NCI-H1092 (cell line): ENCODE measurements around the gene PTGDS.
"Not testable (repeated sequence)": the region's sequence is repeated elsewhere in the genome, so short reads cannot be mapped to it uniquely, and the experiment has no call there.

Experiments
- DNase-seq: peaks from one replicate; lab custom pipeline; 2025; lab: John Stamatoyannopoulos, UW

The PTGDS gene

DNA sequence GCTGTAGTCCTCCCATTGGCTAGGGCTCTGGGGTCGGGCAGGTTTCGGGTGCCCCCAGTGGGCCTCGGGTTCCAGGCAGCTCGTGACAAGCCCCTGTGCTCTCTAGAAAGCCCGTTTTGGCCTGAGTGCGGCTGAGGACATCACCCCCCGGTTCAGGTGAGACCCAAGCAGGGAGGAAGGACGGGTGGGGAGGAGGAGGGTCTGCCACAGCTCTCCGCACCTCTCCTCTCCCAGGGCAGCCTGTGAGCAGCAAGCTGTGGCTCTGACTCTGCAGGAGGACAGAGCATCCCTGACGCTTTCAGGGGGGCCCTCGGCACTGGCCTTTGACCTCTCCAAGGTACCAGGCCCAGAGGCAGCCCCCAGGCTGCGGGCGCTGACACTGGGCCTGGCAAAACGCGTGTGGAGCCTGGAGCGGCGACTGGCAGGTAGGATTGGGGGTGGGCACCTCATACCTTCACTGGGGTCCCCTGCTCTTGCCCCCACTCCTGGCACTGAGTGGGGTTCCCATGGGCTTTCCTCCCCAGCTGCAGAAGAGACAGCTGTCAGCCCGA lies 15.6 kb downstream of the PTGDS start:
- no peak for DNase-seq

DNA sequence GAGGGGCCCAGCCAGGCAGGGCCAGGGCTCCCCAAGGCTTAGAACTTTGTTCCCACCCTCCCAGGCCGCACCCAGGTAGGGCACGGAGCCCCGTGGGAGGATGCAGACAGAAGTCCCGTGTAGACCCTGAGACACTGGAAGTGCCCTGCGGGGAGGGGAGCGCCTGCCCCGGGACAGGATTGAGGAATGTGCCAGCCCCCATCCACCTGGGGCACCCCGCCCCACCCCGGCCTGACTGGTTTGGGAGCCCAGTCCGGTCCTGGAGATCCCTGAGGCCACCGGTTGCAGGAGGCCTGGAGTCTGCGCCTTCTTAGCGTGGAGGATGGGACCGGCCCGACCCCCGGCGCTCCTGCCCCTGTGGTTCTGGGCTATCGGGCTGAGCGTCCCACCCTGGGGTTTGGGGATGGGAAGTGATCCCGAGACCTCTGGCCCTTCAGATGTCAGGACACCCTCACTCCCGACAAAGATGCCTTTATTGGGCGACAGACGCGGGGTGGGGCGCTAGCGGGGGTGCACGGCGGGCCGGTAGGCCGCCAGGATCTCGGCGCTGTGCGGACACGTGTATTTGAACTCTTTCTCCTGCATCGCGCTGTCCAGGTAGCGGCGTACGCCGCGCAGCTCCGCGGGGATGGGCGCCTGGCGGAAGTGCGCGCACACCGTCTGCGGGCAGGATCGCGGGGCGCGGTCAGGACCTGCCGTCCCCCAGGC lies 17.0 kb downstream of the PTGDS start:
- DNase-seq, result no peak

DNA sequence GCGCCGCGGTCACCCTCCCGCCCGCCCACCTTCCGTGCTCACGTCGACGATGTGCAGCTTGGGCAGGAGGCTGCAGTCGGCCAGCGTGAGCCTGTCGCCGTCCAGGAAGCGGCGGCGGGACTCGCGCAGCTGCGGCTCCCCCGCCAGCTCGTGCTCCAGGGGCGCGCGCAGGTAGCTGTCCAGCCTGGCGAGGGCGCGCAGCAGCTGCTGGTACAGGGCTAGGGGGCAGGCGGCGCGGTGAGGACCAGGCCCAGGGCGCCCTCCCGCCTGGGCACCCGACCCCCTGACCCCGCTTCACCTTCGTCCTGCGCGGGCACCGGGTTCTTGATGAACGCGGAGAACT lies 17.6 kb downstream of the PTGDS start:
- DNase-seq, result no peak

DNA sequence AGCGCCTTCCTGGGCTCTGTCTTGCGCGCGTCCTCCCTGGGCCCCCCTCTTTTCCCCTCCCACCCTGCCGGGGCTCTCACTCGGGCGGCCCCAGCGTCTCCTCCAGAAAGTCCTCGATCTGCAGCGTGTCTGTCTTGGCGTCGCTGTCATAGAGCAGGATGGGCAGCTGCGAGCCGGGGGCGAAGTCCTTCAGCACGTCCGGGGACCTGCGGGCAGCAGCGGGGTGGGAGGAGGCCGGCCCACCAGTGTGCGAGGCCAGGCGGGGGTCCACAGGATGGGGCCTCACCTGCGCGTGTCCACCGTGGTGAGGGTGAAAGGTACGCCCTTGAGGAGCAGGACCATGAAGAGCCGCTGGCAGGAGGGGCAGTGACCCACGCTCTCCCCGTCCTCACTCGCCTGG lies 18.1 kb downstream of the PTGDS start:
- DNase-seq, result no peak

DNA sequence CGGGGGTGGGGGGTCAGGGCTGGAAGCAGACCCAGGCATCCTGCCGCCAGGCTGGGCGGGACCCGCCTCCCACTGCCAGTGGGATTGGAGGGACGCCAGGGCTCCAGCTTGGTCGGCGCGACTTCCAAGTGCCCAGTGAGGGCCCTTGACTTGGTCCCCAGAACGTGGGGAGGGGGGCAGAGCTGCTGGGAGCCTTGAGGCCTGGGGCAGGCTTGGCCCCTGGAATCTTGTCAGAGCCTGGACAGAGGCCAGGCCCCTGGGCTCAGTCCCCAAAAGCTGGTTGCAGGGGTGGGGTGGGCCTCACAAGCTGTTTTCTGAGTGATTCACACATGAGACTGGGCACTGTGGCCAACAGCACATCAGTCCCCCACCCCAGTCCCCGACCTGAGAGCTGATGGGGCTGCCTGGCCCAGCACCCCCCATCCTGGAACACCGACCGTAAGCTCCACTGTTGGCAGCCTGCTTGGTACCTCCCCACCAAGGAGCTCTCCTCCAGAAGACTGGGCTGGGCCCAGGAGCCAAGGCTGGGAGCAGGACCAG lies 18.5 kb downstream of the PTGDS start:
- DNase-seq, result peak; percentile 23

DNA sequence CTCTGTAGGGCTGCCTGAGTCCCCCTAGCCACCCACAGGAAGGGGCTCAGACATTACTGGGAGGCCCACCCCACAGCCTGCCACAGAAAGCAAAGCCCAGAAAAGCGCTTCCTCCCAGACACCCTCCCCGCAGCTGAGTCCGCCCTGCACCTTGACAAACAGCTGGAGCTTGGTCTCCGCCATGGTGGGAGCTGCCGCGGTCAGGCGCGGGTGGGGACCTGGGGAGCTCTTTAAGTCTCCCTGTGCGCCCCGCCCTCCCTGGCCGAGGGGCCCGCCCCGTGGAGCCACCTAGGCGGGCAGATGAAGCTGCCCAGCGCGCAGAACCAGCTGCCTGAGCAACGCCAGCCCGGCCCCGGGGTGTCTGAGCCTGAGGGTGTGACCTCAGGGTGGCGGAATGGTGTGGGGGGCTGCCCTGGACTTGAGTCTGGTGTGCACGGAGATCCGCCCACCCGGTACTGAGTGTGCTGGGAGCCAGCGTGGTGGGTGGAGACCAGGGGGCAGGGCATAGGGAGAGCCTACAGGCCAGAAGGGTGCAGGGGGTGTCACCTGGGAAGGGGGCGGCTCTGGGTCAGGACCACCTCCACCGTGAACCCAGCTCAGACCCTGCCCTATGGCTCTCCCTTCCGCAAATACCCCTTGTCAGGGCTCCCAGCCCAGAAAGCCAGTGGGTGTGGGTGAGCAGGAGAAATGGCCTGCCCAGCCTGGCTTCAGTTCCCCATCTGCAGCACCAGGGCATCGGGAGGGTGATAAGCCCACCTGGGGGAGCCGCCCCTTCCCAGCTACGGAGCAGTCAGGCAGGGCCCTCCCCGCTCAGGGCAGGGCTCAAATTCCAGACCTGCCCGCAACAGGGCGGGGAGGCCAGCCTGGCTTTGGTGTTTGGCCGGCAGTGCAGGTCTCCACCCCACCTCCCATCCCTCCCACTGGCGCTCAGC lies 19.3 kb downstream of the PTGDS start, which contains the start of gene CLIC3:
TSS of gene CLIC3 (minus strand) at position 208 of the 932 bp plus-strand sequence. CDS start at position 183, 25 bp downstream.
- DNase-seq, result no peak

DNA sequence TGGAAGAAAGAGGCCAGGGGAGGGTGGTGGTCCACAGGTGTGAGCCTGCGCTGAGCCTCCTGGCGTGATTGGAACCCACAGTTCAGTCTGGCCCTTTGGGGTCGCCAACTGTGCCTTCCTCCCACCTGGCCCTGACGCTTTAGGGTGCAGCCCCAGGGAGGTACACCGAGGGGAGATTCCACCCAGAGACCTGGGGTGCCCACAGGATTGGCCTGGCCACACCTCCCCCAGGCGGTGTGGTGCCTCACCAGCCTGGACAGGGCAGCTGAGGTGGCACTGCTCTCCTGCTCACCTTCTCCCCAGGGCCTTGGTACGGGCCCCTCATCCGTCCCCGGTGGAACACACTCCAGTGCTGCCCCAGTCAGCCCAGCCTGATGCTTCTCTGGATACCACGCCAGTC lies 20.1 kb downstream of the PTGDS start:
- no peak for DNase-seq

DNA sequence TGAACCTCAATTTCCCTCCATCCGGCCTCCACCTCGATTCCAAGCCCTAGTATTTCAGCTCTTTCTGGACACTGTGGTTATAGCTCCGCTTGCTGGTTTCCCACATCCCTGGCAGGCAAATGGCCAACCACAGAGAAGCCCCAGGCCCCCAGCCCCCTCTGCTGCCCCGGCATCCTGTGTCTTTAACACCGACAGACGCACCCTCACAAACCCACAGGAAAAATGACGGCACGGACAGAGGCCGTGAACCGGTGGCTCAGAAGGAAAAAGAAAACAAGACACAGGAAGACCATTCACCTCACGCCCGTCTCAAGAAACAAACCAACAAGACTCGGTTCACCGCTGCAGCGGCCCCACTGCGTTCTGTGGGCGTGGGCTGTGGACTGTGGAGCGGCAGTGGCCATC lies 20.5 kb downstream of the PTGDS start:
- DNase-seq, result no peak

DNA sequence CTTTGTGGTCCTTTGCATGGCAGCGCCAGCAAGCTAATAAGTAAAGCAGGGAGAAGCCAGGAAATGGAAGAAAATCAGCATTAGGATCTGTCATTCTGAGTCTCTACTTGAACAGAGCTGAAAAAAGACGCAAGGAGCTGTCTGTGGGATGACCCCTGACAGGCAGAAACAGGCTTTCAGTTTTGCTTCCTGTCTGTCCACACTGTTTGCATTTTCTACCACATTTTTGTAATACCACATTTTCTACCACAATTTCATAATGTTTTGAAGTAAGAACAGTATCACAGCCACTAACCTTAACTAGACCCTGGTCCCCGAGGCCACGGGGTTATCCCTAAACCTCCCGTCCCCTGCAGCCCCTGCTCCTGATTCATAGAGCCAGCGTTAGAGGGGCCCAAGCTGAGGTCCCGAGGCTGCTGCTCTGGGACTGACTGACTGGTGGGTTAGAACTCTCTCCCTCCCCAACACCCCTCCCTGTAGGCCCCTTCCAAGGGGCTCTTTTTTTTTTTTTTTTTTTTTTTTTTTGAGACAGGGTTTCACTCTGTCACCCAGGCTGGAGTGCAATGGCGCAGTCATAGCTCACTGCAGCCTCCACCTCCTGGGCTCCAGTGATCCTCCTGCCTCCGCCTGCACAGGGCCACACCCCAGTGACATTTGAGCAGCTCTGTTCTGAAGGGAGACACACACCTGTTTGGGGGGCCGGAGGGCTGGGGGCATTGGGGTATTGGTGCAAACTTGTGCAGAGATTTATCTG lies 23.1 kb downstream of the PTGDS start:
- no peak for DNase-seq

DNA sequence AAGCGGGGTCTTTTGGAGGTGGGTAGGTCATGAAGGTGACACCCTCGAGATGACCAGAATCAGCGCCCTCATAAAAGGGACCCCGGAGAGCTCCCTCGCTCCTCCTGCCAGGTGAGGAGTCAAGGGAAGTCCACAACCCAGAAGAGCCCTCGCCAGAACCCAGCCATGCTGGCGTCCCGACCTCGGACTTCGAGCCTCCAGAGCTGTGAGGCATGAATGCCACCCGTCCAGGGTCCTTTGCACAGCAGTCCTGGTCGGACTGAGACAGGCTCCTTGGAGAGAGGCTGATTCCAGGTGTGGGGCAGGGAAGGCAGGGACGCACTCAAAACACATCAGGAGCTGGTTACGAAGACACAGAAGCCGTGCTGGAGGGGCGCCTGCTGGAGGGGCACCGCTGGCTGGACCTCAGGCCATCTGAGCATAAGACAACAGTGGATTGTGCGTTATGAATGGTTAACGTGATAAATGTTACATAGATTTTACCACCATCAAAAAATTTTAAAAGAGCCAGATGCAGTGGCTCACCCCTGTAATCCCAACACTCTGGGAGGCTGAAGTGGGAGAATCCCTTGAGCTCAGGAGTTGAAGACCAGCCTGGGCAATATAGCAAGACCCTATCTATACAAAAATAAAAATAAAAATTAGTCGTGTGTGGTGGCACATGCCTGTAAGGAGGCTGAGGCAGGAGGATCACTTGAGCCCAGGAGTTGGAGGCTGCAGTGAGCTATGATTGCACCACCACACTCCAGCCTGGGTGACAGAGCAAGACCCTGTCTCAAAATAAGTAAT lies 24.7 kb downstream of the PTGDS start:
- DNase-seq, result no peak

DNA sequence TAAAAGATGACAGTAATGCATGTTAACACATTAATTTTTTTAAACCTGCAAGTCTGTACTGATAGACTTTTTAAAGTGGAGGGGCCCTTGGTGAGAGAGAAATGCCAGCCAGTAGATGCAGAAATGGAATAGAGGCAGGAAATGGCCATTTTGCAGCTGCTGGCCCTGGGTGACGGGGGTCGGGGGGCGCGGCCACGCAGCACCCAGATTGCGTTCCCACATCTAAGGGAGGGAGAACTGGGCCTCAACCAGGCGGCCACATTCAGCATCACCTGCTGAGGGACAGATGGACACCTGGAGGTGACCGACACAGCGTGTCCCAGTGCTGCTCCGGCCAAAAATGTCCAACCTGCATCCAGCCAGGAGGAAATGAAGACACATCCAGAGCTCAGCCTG lies 25.3 kb downstream of the PTGDS start:
- no peak for DNase-seq

DNA sequence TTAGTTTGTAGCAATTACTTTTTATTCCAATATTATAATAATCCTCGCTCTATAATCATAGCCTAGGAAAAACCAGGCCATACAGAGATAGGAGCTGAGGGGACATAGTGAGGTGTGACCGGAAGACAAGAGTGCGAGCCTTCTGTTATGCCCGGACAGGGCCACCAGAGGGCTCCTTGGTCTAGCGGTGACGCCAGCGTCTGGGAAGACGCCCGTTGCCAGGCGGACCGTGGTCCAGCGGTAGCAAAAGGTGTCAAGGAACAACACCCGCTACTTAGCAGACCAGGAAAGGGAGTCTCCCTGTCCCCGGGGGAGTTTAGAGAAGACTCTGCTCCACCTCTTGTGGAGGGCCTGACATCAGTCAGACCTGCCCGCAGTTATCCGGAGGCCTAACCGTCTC lies 27.0 kb downstream of the PTGDS start:
- DNase-seq, result not testable (repeated sequence)

DNA sequence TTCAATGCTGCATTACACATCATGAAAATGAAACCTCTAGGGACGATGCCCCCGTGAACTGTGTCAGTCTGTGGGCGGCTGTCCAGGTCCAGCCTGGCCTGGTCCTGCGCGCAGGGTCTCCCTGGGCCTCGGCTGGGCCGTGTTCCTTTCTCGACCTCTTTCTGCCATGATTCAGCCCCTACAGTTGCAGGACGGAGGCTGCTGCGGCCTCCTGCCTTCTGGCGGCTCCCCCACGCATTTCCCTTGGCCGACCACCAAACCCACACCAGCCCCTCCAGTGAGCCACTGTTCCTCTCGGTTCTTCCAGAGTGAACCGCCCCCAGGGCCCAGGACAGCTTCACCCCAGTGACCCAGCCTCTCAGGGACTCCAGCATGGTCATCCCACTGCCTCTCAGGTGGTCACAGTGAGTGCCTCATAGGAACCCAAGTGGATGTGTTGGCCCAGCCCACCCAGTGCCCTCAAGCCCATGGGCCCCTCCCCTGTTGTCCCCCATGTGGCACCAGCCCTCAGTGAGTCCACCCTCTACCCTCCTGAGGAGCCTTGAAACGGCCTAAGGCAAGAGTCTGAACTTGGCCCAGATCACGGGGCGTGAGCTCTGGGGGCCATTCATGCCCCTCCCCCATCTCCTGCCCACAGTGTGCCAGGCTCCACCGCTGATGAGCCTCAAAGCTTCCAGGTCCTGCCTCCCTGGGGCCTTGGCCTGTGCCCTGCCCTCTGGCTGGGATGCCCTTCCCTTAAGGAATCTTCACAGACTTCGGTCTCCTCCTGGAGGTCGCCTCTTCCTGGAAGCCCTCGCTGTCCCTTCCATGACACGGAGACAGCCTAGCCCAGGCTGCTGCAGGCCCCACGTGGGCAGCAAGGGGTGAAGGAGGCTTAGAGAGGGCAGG lies 29.1 kb downstream of the PTGDS start:
- DNase-seq, result no peak

DNA sequence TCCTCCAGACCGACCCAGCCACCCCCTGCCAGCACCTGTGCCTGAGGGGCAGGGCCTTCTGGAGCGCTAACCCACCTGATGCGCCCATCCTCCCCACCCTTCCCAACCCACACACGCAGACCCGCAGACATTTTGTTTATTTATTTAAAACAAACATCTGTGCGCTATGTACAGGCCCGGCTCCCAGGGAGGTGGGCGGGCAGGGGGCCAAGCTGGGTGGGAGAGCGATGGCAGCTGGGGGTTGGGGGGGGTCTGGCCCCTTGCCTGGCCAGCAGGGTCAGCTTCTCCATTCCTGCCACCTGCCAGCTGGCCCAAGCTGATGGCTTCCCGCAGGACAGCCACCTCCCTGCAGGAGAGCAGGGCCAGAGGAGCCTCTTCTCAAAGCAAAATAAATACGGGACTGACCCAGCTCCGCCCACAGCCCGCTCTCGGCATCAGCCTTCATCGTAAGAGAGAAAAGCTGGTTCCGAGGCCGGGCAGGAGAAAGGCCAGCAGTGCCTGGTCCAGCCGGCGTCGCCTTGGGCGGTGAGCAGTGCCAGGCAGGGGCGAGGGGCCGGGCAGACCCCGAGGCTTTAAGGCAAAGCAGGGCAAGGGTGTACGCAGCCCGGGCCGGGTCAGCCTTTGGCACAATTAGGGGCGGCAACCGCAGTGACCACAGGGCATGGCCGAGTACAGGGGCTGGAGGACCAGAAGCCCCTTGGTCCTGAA lies 30.0 kb downstream of the PTGDS start:
- peak; percentile 38 for DNase-seq

DNA sequence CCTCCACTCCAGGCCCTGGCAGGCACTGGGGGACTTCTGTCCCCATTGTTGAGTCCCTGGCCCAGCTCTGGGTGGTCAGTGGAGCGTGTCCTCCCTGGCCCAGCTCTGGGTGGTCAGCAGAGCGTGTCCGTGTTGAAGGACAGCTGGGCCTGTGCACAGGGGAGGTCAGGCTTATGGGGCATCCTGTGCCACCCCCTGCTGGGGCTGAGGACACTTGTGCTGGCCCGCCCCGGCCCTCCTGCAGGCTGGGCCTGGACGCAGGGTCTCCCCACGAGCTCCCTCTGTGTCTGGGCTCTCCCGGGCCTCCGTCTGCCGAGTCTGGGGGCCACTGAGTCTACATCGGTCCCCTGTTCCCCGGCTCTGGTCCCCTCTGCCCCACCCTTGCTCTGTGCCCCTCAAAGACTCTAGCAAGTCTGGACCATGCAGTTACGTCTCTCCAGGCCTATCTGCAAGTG lies 30.5 kb downstream of the PTGDS start:
- DNase-seq, result no peak

DNA sequence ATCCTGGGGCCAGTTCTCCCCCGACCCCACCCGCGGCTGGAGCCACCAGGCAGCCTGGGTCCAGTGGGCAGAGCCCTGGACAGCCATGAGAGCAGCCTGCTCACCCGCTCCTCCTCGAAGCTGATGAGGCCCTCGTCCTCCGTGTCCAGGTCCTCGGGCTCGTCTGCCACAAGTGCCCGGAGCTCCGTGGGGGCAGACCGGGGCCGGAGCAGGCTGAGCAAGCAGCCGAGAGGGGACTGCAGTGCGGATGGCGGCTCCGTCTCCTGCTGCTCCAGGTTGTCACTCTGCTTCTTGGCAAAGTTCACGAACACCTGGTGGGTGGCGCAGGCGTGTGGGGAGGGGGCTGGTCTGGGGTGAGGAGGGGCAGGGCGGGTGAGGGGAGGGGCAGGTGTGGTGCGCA lies 31.0 kb downstream of the PTGDS start:
- DNase-seq, result no peak

DNA sequence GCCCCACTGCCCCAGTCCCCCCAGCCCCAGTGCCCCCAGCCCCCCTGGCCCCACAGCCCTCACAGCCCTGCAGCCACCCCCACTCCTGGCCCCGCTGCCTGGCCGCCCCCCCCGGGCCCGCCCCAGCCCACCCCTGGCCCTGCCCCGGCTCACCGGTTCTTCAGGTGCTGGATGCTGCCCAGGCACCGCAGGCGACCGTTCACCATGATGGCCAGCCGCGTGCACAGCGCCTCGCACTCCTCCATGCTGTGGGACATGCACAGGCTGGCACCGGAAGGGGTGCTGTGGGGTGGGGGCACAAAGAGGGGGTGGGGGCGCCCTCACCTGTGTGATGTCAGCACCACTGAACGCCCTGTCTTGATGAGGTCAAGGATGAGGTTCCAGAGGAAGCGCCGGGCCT lies 31.9 kb downstream of the PTGDS start:
- no peak for DNase-seq

DNA sequence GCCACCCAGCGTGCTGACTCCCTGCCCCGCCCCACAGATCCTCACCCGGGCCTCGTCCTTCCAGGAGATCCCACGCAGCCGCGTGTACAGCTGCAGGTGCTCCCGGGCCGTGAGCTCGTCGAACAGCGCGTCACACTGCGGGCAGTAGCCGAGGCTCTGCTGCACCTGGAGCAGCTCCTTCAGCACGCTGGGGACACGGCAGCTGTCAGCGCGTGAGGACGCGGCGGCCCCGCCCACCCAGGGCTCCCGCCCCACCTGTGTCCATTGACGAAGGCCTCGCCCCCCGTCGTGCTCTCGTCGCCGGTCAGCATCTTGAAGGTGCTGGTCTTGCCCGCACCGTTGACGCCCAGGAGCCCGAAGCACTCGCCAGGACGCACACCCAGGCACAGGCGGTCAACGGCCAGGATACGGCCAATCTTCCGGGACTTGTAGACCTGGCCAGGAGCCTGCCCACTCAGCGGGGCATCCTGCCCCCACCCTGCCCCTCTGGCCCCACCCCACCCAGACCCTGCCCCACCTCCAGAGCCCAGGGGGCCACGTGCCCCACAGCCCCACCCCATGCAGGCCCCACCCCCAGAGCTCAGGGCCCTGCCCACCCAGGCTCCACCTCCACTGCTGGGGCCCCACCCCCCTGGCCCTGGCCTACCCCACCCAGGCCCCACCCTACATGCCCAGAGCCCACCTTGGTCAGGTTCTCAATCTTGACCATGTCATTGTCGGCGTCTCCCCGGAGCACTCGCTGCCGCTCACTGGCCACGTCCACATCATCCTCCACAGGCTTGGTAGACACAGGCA lies 32.8 kb downstream of the PTGDS start:
- DNase-seq, result no peak

DNA sequence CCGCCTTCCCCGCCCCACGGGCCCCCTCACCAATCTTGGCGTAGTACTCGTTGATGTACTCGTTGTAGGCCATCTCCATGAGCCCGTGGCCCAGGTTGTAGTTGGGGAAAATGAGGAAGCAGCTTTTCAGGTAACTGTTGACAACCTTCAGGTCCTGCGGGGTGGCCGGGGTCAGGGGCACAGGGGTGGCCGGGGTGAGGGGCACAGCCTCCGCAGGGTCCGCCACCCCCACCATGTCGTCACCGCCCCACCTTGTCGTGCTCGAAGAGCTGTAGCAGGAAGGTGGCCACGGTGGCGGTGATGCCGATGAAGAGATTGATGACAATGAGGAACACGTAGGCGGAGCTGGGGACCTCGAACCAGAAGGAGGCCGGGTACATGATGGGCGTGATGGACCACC lies 33.9 kb downstream of the PTGDS start:
- no peak for DNase-seq
